ENCODE measurements around the gene SUCLG2.

Gene SUCLG2

GRCh38 chr3:67691207-67691606 lies 36.8 kb upstream of the SUCLG2 start:
- H3K4me3 ChIP-seq (ENCODE audit: low read depth in 1 of 2, low read length in 1 of 2), result no peak overlapping the region
- no peaks in the 10 kb centered on the region for H3K9me3 ChIP-seq
- no peaks in the 10 kb centered on the region for H3K36me3 ChIP-seq
- no peak overlapping the region for H3K27ac ChIP-seq
- TF ChIP-seq, protein P1, sequence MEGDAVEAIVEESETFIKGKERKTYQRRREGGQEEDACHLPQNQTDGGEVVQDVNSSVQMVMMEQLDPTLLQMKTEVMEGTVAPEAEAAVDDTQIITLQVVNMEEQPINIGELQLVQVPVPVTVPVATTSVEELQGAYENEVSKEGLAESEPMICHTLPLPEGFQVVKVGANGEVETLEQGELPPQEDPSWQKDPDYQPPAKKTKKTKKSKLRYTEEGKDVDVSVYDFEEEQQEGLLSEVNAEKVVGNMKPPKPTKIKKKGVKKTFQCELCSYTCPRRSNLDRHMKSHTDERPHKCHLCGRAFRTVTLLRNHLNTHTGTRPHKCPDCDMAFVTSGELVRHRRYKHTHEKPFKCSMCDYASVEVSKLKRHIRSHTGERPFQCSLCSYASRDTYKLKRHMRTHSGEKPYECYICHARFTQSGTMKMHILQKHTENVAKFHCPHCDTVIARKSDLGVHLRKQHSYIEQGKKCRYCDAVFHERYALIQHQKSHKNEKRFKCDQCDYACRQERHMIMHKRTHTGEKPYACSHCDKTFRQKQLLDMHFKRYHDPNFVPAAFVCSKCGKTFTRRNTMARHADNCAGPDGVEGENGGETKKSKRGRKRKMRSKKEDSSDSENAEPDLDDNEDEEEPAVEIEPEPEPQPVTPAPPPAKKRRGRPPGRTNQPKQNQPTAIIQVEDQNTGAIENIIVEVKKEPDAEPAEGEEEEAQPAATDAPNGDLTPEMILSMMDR (IDR thresholded peaks at IDR 0.05), result no peak
- H3K27me3 ChIP-seq, result no peaks in the 10 kb centered on the region
- no peaks in the 10 kb centered on the region for H3K4me1 ChIP-seq (ENCODE audit: control insufficient read depth in 1 of 2, insufficient read depth in 1 of 2, low read depth in 1 of 2, low read length in 1 of 2)

DNA sequence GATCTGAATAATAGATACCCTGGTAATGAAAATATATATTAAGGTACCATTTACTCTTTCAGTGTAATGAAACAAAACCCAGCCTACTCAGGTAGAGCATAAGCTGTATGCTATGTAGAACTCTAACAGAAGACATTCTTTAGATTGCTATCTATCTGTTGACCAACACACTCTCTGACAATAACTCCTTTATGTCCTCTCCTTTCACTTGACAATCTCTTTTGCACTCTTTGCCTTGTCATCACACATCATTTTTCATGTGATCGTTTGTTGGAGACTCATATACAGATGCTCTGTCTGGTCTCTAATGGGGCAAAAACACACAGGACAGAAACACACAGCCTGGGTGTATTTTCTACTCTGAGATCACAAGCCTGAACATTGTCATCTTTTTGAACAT lies 35.4 kb upstream of the SUCLG2 start:
- Histone ChIP-seq H3K27me3 (no peaks in the 10 kb centered on the region), H3K9me3 (no peaks in the 10 kb centered on the region), H3K27ac (no peak overlapping the region), H3K4me1 (ENCODE audit: control insufficient read depth in 1 of 2, insufficient read depth in 1 of 2, low read depth in 1 of 2, low read length in 1 of 2) (no peaks in the 10 kb centered on the region), H3K4me3 (ENCODE audit: low read depth in 1 of 2, low read length in 1 of 2) (no peak overlapping the region), H3K36me3 (no peaks in the 10 kb centered on the region)
- TF ChIP-seq, protein P1 (IDR thresholded peaks at IDR 0.05), result no peak

GRCh38 chr3:67688231-67688630 lies 33.8 kb upstream of the SUCLG2 start:
- Histone ChIP-seq H3K4me1 (ENCODE audit: control insufficient read depth in 1 of 2, insufficient read depth in 1 of 2, low read depth in 1 of 2, low read length in 1 of 2) (no peaks in the 10 kb centered on the region), H3K9me3 (no peaks in the 10 kb centered on the region), H3K27ac (no peak overlapping the region), H3K36me3 (no peaks in the 10 kb centered on the region), H3K4me3 (ENCODE audit: low read depth in 1 of 2, low read length in 1 of 2) (no peak overlapping the region), H3K27me3 (no peaks in the 10 kb centered on the region)
- TF ChIP-seq, protein P1 (IDR thresholded peaks at IDR 0.05), result no peak

DNA sequence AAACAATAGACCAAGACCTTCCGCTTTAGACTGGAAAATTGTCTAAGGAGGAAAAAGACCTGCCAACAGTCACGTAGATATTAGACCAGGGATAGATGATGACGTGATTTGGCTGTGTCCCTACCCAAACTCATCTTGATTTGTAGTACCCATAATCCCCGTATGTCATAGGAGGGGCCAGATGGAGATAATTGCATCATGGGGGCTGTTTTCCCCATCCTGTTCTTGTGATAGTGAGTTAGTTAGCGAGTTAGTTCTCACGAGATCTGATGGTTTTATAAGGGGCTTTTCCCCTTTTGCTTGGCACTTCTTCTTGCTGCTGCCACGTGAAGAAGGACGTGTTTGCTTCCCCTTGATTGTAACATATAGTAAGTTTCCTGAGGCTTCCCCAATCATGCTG lies 31.7 kb upstream of the SUCLG2 start:
- Histone ChIP-seq H3K9me3 (no peaks in the 10 kb centered on the region), H3K36me3 (no peaks in the 10 kb centered on the region), H3K4me1 (ENCODE audit: control insufficient read depth in 1 of 2, insufficient read depth in 1 of 2, low read depth in 1 of 2, low read length in 1 of 2) (no peaks in the 10 kb centered on the region), H3K27ac (no peak overlapping the region), H3K27me3 (no peaks in the 10 kb centered on the region), H3K4me3 (ENCODE audit: low read depth in 1 of 2, low read length in 1 of 2) (no peak overlapping the region)
- TF ChIP-seq, protein P1 (IDR thresholded peaks at IDR 0.05), result no peak

GRCh38 chr3:67685499-67685898 lies 31.1 kb upstream of the SUCLG2 start:
- no peaks in the 10 kb centered on the region for H3K9me3 ChIP-seq
- H3K27ac ChIP-seq, result no peak overlapping the region
- TF ChIP-seq, protein P1 (IDR thresholded peaks at IDR 0.05), result no peak
- H3K4me3 ChIP-seq (ENCODE audit: low read depth in 1 of 2, low read length in 1 of 2), result no peak overlapping the region
- H3K36me3 ChIP-seq, result no peaks in the 10 kb centered on the region
- H3K4me1 ChIP-seq (ENCODE audit: control insufficient read depth in 1 of 2, insufficient read depth in 1 of 2, low read depth in 1 of 2, low read length in 1 of 2), result no peaks in the 10 kb centered on the region
- no peaks in the 10 kb centered on the region for H3K27me3 ChIP-seq

DNA sequence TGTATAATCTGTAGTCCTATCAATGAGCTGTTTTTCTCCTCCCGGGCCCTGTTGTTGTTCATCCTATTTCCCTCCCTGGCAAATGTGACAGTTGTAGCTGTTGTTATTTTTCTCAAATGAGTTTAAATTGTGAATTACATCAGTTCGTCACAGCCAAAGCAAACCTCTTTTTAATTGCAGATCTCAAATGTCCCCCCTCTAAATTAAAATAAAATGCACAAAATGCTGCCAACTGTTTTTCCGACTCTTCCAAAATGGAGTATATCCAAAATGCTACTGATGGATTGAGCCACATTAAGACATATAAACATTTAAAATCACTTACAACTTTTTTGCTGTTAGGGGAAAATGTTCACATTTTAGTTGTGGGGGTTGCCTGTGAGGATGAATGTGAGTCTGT lies 29.8 kb upstream of the SUCLG2 start:
- no peak overlapping the region for H3K4me3 ChIP-seq (ENCODE audit: low read depth in 1 of 2, low read length in 1 of 2)
- TF ChIP-seq, protein P1 (IDR thresholded peaks at IDR 0.05), result no peak
- H3K27me3 ChIP-seq, result no peaks in the 10 kb centered on the region
- H3K9me3 ChIP-seq, result no peaks in the 10 kb centered on the region
- no peak overlapping the region for H3K27ac ChIP-seq
- no peaks in the 10 kb centered on the region for H3K4me1 ChIP-seq (ENCODE audit: control insufficient read depth in 1 of 2, insufficient read depth in 1 of 2, low read depth in 1 of 2, low read length in 1 of 2)
- H3K36me3 ChIP-seq, result no peaks in the 10 kb centered on the region

Data from neutrophil (primary cell).